ENCODE results near the gene MAGI1.
A peak's percentile ranks its signal among the peaks of the same experiment; 100 is the strongest.

MAGI1 gene

GRCh38 chr3:65751123-65751700 lies 287.5 kb downstream of the MAGI1 start:
- no peak for DNase-seq (ENCODE audit: insufficient read length)
- FAIRE-seq: peak; percentile 33

DNA sequence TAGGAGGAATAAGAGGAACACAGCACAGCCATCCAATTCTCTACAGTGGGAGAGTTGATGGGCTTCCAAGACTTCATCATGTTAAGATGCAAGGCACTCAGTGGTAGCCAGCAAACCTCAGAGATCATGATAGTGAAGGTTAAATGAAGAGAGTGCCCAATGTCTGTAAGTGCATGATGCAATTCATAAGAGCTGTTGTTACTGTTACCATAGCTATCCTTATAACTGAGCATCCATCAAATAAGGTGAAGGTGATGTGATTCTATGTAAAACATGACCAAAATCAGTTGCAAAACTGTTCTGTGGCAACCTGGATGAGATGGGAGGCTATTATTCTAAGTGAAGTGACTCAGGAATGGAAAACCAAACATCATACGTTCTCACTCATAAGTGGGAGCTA lies 289.7 kb downstream of the MAGI1 start:
- FAIRE-seq (no peak), DNase-seq (ENCODE audit: insufficient read length) (no peak)
- no peak for TF ChIP-seq POLR2A (IDR thresholded peaks at IDR 0.05; ENCODE audit: low read depth, low read length)
- TF ChIP-seq POLR2AphosphoS5 (IDR thresholded peaks at IDR 0.05; ENCODE audit: low read depth, low read length): no peak
- no peak for TF ChIP-seq TAF1 (IDR thresholded peaks at IDR 0.05; ENCODE audit: borderline replicate concordance, low read depth, low read length)

More at GRCh38 chr3:65751123-65751700, 287.5 kb downstream of the MAGI1 start:
- no peak for TF ChIP-seq TAF1 (IDR thresholded peaks at IDR 0.05; ENCODE audit: borderline replicate concordance, low read depth, low read length)
- no peak for TF ChIP-seq POLR2A (IDR thresholded peaks at IDR 0.05; ENCODE audit: low read depth, low read length)
- no peak for TF ChIP-seq POLR2AphosphoS5 (IDR thresholded peaks at IDR 0.05; ENCODE audit: low read depth, low read length)

DNA sequence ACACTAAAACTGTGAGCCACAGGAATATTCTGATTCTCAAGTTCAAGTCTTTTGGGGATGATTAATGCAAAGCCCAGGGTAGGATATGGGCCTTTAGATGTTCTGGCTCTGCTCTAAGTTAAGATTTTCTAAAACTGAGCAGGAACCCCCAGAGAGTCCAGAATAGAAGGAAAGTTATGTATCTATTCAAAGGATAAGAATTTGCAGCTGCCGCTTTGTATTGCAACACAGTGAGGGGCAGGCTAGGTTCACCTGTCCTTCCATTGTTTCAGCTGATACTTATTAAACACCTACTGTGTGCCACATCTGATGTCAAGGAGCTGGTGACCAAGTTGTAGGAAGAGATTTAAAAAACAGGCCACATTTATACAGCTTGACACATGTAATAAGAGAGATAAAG lies 290.4 kb downstream of the MAGI1 start:
- FAIRE-seq (no peak), DNase-seq (ENCODE audit: insufficient read length) (no peak)

DNA sequence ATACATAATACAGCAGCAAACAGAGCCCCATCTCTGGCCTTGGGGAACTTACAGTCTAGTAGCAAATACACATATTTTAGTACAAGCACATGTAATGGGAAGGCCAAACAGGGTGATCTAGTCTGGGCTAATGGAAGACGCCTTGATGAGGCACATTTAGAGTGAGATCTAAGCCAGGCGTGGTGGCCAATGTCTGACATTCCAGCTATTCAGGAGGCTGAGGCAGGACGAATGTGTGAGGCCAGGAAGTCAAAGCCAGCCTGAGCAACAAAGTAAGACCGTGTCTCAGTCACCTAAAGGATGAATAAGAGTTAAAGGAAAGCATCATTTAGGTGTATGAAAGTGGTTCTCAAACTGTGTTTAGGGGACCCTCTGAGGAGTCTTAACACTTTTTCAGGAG lies 291.9 kb downstream of the MAGI1 start:
- no peak for FAIRE-seq
- TF ChIP-seq POLR2AphosphoS5 (IDR thresholded peaks at IDR 0.05; ENCODE audit: low read depth, low read length) (no peak), TAF1 (IDR thresholded peaks at IDR 0.05; ENCODE audit: borderline replicate concordance, low read depth, low read length) (no peak), POLR2A (IDR thresholded peaks at IDR 0.05; ENCODE audit: low read depth, low read length) (no peak)
- no peak for DNase-seq (ENCODE audit: insufficient read length)

More for the DNA sequence above, 290.4 kb downstream of the MAGI1 start:
- TF ChIP-seq POLR2AphosphoS5 (IDR thresholded peaks at IDR 0.05; ENCODE audit: low read depth, low read length): no peak
- TF ChIP-seq TAF1 (IDR thresholded peaks at IDR 0.05; ENCODE audit: borderline replicate concordance, low read depth, low read length): no peak
- TF ChIP-seq POLR2A (IDR thresholded peaks at IDR 0.05; ENCODE audit: low read depth, low read length): no peak

DNA sequence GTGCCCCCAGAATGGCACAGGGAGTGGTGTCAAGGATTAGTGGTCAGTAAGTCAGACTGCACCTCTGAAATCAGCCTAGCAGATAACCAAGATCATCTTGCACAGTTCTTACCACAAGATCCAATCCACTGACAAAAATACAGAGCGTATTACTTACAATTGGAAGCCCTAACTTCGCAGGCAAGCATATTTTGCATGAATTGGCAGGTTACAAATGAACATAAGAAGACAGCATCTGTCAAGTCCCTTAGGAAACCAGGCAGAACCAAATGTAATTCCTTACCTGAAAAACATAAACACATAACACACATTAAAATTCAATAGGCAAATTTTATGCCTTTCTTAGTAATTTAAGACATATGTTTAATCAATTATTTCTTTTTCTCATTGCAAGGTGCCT lies 293.4 kb downstream of the MAGI1 start:
- FAIRE-seq (no peak), DNase-seq (ENCODE audit: insufficient read length) (no peak)
- TF ChIP-seq POLR2A (IDR thresholded peaks at IDR 0.05; ENCODE audit: low read depth, low read length): no peak
- no peak for TF ChIP-seq TAF1 (IDR thresholded peaks at IDR 0.05; ENCODE audit: borderline replicate concordance, low read depth, low read length)
- TF ChIP-seq POLR2AphosphoS5 (IDR thresholded peaks at IDR 0.05; ENCODE audit: low read depth, low read length): no peak

GRCh38 chr3:65742914-65743313 lies 295.8 kb downstream of the MAGI1 start:
- FAIRE-seq: no peak
- no peak for TF ChIP-seq POLR2A (IDR thresholded peaks at IDR 0.05; ENCODE audit: low read depth, low read length)
- no peak for TF ChIP-seq POLR2AphosphoS5 (IDR thresholded peaks at IDR 0.05; ENCODE audit: low read depth, low read length)
- TF ChIP-seq TAF1 (IDR thresholded peaks at IDR 0.05; ENCODE audit: borderline replicate concordance, low read depth, low read length): no peak

DNA sequence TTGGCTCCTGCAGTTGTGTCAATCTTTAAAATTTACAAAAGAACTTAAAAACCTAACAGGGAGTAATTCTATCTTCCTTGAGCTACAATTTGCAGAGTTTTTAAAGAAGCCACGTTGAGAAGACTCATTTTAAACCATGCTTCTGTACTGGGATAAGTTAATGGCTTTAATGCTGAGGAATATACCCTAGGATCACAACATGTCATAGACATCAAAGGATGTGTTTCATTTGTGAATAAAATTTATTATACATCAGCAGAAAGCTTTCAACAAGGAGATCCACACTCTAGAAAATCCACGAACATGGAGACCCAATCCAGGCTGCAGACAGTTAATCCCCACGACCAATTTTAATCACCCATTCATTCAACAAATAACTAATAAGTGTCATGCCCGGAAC lies 297.2 kb downstream of the MAGI1 start:
- FAIRE-seq (no peak), DNase-seq (ENCODE audit: insufficient read length) (no peak)
- TF ChIP-seq POLR2AphosphoS5 (IDR thresholded peaks at IDR 0.05; ENCODE audit: low read depth, low read length) (no peak), POLR2A (IDR thresholded peaks at IDR 0.05; ENCODE audit: low read depth, low read length) (no peak), TAF1 (IDR thresholded peaks at IDR 0.05; ENCODE audit: borderline replicate concordance, low read depth, low read length) (no peak)

More at GRCh38 chr3:65742914-65743313, 295.8 kb downstream of the MAGI1 start:
- no peak for DNase-seq (ENCODE audit: insufficient read length)

- FAIRE-seq: no peak
- TF ChIP-seq TAF1 (IDR thresholded peaks at IDR 0.05; ENCODE audit: borderline replicate concordance, low read depth, low read length): no peak
- TF ChIP-seq POLR2AphosphoS5 (IDR thresholded peaks at IDR 0.05; ENCODE audit: low read depth, low read length): no peak
- no peak for TF ChIP-seq POLR2A (IDR thresholded peaks at IDR 0.05; ENCODE audit: low read depth, low read length)
- no peak for DNase-seq (ENCODE audit: insufficient read length)
Measured at GRCh38 chr3:65739901-65740541, 298.7 kb downstream of the MAGI1 start.

- DNase-seq (ENCODE audit: insufficient read length) (no peak), FAIRE-seq (no peak)
- TF ChIP-seq POLR2AphosphoS5 (IDR thresholded peaks at IDR 0.05; ENCODE audit: low read depth, low read length): no peak
- no peak for TF ChIP-seq POLR2A (IDR thresholded peaks at IDR 0.05; ENCODE audit: low read depth, low read length)
- no peak for TF ChIP-seq TAF1 (IDR thresholded peaks at IDR 0.05; ENCODE audit: borderline replicate concordance, low read depth, low read length)
Measured at GRCh38 chr3:65734792-65735191, 303.9 kb downstream of the MAGI1 start.

DNA sequence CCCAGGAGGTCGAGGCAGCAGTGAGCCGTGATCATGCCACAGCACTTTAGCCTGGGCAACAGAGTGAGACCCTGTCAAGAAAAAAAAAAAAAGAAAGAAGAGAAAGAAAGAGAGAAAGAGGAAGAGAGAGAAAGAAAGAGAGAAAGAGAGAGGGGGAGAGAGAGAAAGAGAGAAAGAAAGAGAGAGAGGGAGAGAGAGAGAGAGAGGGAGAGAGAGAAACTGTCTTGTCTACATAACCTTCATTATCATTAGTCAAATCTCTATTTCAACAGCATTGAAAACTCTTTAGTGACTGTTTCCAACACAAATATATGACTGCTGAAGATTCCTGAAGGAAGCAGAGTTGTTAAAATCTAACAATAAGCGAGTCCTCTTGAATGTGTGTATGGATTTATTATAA lies 304.3 kb downstream of the MAGI1 start:
- FAIRE-seq: no peak
- no peak for DNase-seq (ENCODE audit: insufficient read length)
- no peak for TF ChIP-seq TAF1 (IDR thresholded peaks at IDR 0.05; ENCODE audit: borderline replicate concordance, low read depth, low read length)
- no peak for TF ChIP-seq POLR2AphosphoS5 (IDR thresholded peaks at IDR 0.05; ENCODE audit: low read depth, low read length)
- no peak for TF ChIP-seq POLR2A (IDR thresholded peaks at IDR 0.05; ENCODE audit: low read depth, low read length)

DNA sequence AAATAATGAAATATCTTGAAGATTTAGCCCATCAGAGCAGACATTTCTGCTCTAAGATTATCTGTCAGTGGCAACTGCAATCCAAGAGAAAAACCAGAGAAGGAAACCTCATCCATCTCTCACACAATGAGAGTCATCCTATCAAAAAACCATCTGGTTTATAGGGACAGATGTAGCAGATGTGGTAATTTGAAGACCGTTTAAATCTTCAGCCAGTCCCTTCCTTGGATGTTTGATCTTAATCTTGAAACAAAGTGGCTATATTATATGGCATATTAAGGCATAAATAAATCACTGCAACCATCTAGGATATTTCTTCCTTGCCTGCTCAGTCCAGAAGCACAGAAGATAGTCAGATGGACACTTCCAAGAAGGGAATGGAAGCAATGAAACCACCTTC lies 305.3 kb downstream of the MAGI1 start:
- TF ChIP-seq POLR2AphosphoS5 (IDR thresholded peaks at IDR 0.05; ENCODE audit: low read depth, low read length) (no peak), TAF1 (IDR thresholded peaks at IDR 0.05; ENCODE audit: borderline replicate concordance, low read depth, low read length) (no peak), POLR2A (IDR thresholded peaks at IDR 0.05; ENCODE audit: low read depth, low read length) (no peak)
- no peak for FAIRE-seq
- DNase-seq (ENCODE audit: insufficient read length): no peak

Measured in GM12892 (cell line).